Panc1 (cell line): ENCODE data around the gene KCNH5. TPM values are rescaled to one million over a fixed set of nuclear protein-coding genes. Genes with fewer than 3 reads are reported as not detected.

Experiments
- ATAC-seq: fragments of 200-7000 bp; cut with Tn5 transposase; 2 replicates; pipeline ENCODE4 v1.9.1; 2020; ENCODE audit warnings: mild to moderate bottlenecking, moderate library complexity
- BruUV-seq: library from RNA; stranded (reverse); fragments of 400-500 nt; replicated peaks from 2 replicates; lab custom pipeline; 2021; lab: Mats Ljungman, UMichigan
- CTCF ChIA-PET: fragments of 300-600 bp; sonication (Branson Sonifier 250); formaldehyde crosslinking; loops from one replicate; lab custom pipeline; 2022; ENCODE audit warnings: antibody characterized with exemption; lab: Charles Lee
- POLR2A ChIA-PET: fragments of 300-600 bp; sonication (Branson Sonifier 250); formaldehyde crosslinking; loops from one replicate; lab custom pipeline; 2022; ENCODE audit warnings: antibody characterized with exemption; lab: Charles Lee
- DNase-seq: peaks from one replicate; pipeline ENCODE4 v3.0.0-alpha.2; 2010; ENCODE audit warnings: low read depth, low spot score
- H3K27ac ChIP-seq: 2 replicates; pipeline ENCODE4 v1.5.1; 2011; ENCODE audit warnings: mild to moderate bottlenecking, low read length, inconsistent platforms
- H3K27me3 ChIP-seq: fragments of 200-500 bp; sonication (Bioruptor generic); 2 replicates; pipeline ENCODE4 v1.6.0; 2014; ENCODE audit warnings: low read length, inconsistent platforms; ENCODE audit not compliant: control insufficient read depth, insufficient read depth
- H3K36me3 ChIP-seq: fragments of 200-500 bp; sonication (Bioruptor generic); 2 replicates; pipeline ENCODE4 v1.5.1; 2014; ENCODE audit warnings: inconsistent platforms, mild to moderate bottlenecking, low read length, moderate library complexity; ENCODE audit not compliant: control insufficient read depth, insufficient read depth
- H3K4me1 ChIP-seq: 2 replicates; pipeline ENCODE4 v1.5.1; 2011; ENCODE audit warnings: inconsistent platforms, mild to moderate bottlenecking, low read length, moderate library complexity; ENCODE audit not compliant: control insufficient read depth, insufficient read depth
- H3K4me3 ChIP-seq, 2 experiments: 2 replicates each; pipeline ENCODE4 v1.5.1; 2011 to 2012; ENCODE audit warnings: low read depth in 2 of 2, low read length in 2 of 2, mild to moderate bottlenecking in 2 of 2, inconsistent platforms in 1 of 2, moderate library complexity in 1 of 2
- H3K9me3 ChIP-seq: fragments of 200-500 bp; sonication (Bioruptor generic); 2 replicates; pipeline ENCODE4 v1.5.1; 2014; ENCODE audit warnings: low read depth, mild to moderate bottlenecking, inconsistent platforms, low read length, moderate library complexity; ENCODE audit not compliant: control insufficient read depth, insufficient read depth
- POLR2AphosphoS5 ChIP-seq: IDR thresholded peaks from 2 replicates; pipeline ENCODE4 v1.6.1; 2012; ENCODE audit warnings: mild to moderate bottlenecking, low read depth, low read length, moderate library complexity
- REST ChIP-seq, 2 experiments: IDR thresholded peaks; 2 replicates each; pipeline ENCODE4 v1.6.1; 2011 to 2012; ENCODE audit warnings: low read depth in 2 of 2, control low read depth in 1 of 2, low read length in 1 of 2, mild to moderate bottlenecking in 1 of 2, moderate library complexity in 1 of 2; ENCODE audit not compliant: insufficient read depth in 1 of 2
- SIN3A ChIP-seq: IDR thresholded peaks from 2 replicates; pipeline ENCODE4 v1.6.1; 2012; ENCODE audit warnings: low read depth, mild to moderate bottlenecking, low read length, moderate library complexity, borderline replicate concordance; ENCODE audit not compliant: insufficient read depth
- TCF7L2 ChIP-seq: IDR thresholded peaks from 2 replicates; pipeline ENCODE4 v1.6.1; 2011; ENCODE audit warnings: mild to moderate bottlenecking, low read depth, low read length, inconsistent platforms
- in situ Hi-C: cut with HindIII; loops from 2 replicates; pipeline ENCODE4 v1.10.0; 2016; ENCODE audit warnings: low sequenced_read_pairs, low pct_unique_long_range_greater_than_20kb
- intact Hi-C: fragments of 100-400 bp; cut with micrococcal nuclease; formaldehyde crosslinking; loops from one replicate; pipeline ENCODE4 v1.10.0; 2022; ENCODE audit not compliant: unreplicated experiment
- total RNA-seq: library from RNA; stranded (reverse); gene quantifications from one replicate; pipeline ENCODE4 v1.2.1, GENCODE V29; 2021; ENCODE audit not compliant: unreplicated experiment
- TF ChIP-seq, protein P1 (sequence below): fragments of 450-650 bp; IDR thresholded peaks from 2 replicates; pipeline ENCODE4 v1.5.1; 2017; ENCODE audit warnings: mild to moderate bottlenecking

The KCNH5 gene
- total RNA-seq, 1 experiment from 2014 or later = not detected

DNA sequence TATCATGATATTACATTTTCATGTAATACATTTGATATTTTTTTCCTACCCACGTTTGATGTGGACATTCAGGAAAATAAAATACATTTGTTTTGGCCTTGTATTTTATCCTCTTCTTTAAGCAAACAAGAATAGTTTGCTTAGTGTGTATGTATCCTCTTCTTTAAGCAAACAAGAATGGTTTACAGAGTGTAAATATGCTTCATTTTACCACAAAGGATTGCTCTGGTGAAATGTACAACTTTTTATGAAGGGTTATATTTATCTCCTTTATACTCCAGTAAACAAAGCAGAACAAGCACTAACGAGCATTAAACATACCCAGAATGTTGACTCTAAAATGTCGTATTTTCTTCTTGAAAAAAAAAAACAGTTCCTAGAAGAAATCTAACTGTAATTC is 244.7 kb downstream of the KCNH5 start:
- DNase-seq (no peak), ATAC-seq (no peak)
- POLR2A ChIA-PET = no interaction called here
- BruUV-seq = no TSS peak
- Histone ChIP-seq H3K9me3 (no peaks in the 10 kb centered on the region), H3K36me3 (no peaks in the 10 kb centered on the region), H3K4me1 (no peaks in the 10 kb centered on the region), H3K27ac (no peak overlapping the region), H3K27me3 (no peaks in the 10 kb centered on the region), H3K4me3 (no peak overlapping the region)
- CTCF ChIA-PET = no interaction called here
- TF ChIP-seq, protein P1, sequence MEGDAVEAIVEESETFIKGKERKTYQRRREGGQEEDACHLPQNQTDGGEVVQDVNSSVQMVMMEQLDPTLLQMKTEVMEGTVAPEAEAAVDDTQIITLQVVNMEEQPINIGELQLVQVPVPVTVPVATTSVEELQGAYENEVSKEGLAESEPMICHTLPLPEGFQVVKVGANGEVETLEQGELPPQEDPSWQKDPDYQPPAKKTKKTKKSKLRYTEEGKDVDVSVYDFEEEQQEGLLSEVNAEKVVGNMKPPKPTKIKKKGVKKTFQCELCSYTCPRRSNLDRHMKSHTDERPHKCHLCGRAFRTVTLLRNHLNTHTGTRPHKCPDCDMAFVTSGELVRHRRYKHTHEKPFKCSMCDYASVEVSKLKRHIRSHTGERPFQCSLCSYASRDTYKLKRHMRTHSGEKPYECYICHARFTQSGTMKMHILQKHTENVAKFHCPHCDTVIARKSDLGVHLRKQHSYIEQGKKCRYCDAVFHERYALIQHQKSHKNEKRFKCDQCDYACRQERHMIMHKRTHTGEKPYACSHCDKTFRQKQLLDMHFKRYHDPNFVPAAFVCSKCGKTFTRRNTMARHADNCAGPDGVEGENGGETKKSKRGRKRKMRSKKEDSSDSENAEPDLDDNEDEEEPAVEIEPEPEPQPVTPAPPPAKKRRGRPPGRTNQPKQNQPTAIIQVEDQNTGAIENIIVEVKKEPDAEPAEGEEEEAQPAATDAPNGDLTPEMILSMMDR = no peak
- TF ChIP-seq TCF7L2 (no peak), REST (IDR thresholded peaks at IDR 0.05; ENCODE audit: insufficient read depth in 1 of 2, low read depth in 2 of 2, low read length in 1 of 2) (no peak), POLR2AphosphoS5 (no peak), SIN3A (no peak)
- intact Hi-C loops = no loop called here
- in situ Hi-C loops = no loop called here

DNA sequence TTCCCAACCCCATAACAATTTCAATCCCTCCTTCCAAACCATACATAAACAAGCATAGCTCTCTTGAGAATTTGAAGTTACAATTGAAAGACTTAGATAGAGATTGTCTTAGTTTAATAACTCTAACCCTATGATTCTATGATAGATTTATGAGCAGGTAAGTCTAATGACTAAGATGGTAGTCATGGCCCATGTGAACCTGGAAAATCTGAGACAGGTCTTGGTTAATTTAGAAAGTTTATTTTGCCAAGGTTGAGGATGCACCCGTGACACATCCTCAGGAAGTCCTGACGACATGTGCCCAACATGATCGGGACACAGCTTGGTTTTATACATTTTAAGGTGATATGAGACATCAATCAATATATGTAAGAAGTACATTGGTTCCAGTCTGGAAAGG is 248.8 kb downstream of the KCNH5 start:
- intact Hi-C loops = no loop called here
- Histone ChIP-seq H3K4me1 (no peaks in the 10 kb centered on the region), H3K27ac (no peak overlapping the region), H3K4me3 (no peak overlapping the region), H3K27me3 (no peaks in the 10 kb centered on the region), H3K36me3 (no peaks in the 10 kb centered on the region), H3K9me3 (no peaks in the 10 kb centered on the region)
- POLR2A ChIA-PET = no interaction called here
- DNase-seq (no peak), ATAC-seq (no peak)
- CTCF ChIA-PET = no interaction called here
- no TSS peak for BruUV-seq
- in situ Hi-C loops = no loop called here
- TF ChIP-seq, protein P1 = no peak
- TF ChIP-seq POLR2AphosphoS5 (no peak), TCF7L2 (no peak), REST (IDR thresholded peaks at IDR 0.05; ENCODE audit: insufficient read depth in 1 of 2, low read depth in 2 of 2, low read length in 1 of 2) (no peak), SIN3A (no peak)
